ENCODE data around the gene ANKRD13C. TPM values are rescaled to one million over a fixed set of nuclear protein-coding genes. Genes with fewer than 3 reads are reported as not detected.

The ANKRD13C gene
- total RNA-seq, 2 experiments from 2014 or later: 24.1 to 24.9 TPM

- no peak for DNase-seq
- CTCF ChIA-PET: interaction anchor here (0.7 to 2.3 kb wide), 7 partner anchors 9 to 860 kb away, joined by 3 to 13 read pairs (median 3); partner anchors contain the start of gene ZRANB2
- Mint-ChIP-seq H3K4me3 (peak overlapping the region; percentile 86), H3K36me3 (ENCODE audit: low read depth) (peaks cover 38% of the 10 kb centered on the region), H3K4me1 (peaks cover 43% of the 10 kb centered on the region), H3K27me3 (no peaks in the 10 kb centered on the region), H3K9me3 (no peaks in the 10 kb centered on the region), H3K27ac (peak overlapping the region; percentile 91)
- POLR2A ChIA-PET: interaction anchor here (0.6 to 3.1 kb wide), 13 partner anchors 10 to 862 kb away, joined by 3 to 123 read pairs (median 5); partner anchors contain the start of genes ANKRD13C, CTH, LRRC40 and ZRANB2
Observed at GRCh38 chr1:70220517-70221237, 133.8 kb downstream of the ANKRD13C start.

DNA sequence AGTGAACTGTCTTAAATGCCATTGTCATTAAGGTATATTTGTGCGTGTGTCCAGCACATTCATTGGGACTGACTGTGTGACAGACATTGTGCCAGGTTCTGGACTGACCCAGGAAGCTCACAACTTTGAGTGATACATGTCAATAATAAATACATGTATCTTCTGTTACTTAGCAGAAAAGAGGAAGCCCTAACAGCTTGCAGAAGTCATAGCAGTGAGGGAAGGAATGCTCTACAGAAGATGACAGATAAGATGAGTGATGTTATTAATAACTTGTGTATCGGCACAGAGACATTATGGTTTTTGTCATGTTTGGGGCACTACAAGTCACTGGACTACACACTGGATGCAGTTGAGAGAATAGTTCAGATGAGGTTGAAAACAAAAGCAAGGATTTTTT, 134.5 kb downstream of the ANKRD13C start:
- Mint-ChIP-seq H3K27ac (peak overlapping the region; percentile 41), H3K4me3 (peak overlapping the region; percentile 30), H3K27me3 (no peaks in the 10 kb centered on the region), H3K36me3 (ENCODE audit: low read depth) (peaks cover 41% of the 10 kb centered on the region), H3K4me1 (peaks cover 43% of the 10 kb centered on the region), H3K9me3 (no peaks in the 10 kb centered on the region)
- ChIA-PET CTCF (interaction anchor here (1.5 to 2.3 kb wide), 2 partner anchors 12 to 86 kb away, joined by 3 to 13 read pairs; no protein-coding TSS in a partner anchor), POLR2A (interaction anchor here (1.9 to 3.1 kb wide), 4 partner anchors 12 to 134 kb away, joined by 5 to 123 read pairs (median 18); partner anchors contain the start of genes ANKRD13C and LRRC40)
- DNase-seq: no peak

DNA sequence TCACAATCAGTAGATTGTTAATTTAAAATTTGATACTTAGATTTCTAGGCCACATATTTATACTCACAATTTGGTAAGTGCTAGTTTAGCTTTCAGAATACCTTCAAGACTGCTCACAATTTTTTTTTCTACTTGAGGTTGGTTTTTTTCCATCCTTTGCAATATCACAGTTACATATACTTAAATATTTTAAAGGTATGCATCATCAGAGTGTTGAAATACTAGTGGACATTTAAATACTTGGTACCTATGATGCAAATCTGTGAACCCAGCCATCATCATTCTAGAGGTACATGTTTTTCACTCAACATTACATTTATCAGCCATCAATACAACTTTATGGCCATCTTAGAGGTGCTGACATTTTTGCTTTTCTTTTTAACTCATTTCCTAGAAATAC, 143.0 kb downstream of the ANKRD13C start:
- peaks cover 26% of the 10 kb centered on the region for H3K36me3 Mint-ChIP-seq (ENCODE audit: low read depth)
- no peaks in the 10 kb centered on the region for H3K9me3 Mint-ChIP-seq
- no peak for DNase-seq
- peak overlapping the region; percentile 47 for H3K27ac Mint-ChIP-seq
- ChIA-PET CTCF (interaction anchor here (1.0 kb wide), 1 partner anchor 10 kb away, joined by 3 read pairs; the partner anchor contains the start of gene SRSF11), POLR2A (interaction anchor here (1.6 to 11.1 kb wide), 3 partner anchors 9 to 143 kb away, joined by 4 to 123 read pairs (median 4); partner anchors contain the start of genes ANKRD13C and SRSF11)
- no peaks in the 10 kb centered on the region for H3K27me3 Mint-ChIP-seq
- H3K4me1 Mint-ChIP-seq: peaks cover 48% of the 10 kb centered on the region
- no peak overlapping the region for H3K4me3 Mint-ChIP-seq

- ChIA-PET CTCF (interaction anchor here (1.0 kb wide), 2 partner anchors 10 to 76 kb away, joined by 3 read pairs; partner anchors contain the start of gene SRSF11), POLR2A (interaction anchor here (0.7 to 11.1 kb wide), 4 partner anchors 10 to 144 kb away, joined by 3 to 123 read pairs (median 4); partner anchors contain the start of genes ANKRD13C and SRSF11)
- H3K27ac Mint-ChIP-seq: peak overlapping the region; percentile 47
- H3K4me1 Mint-ChIP-seq: peaks cover 50% of the 10 kb centered on the region
- H3K4me3 Mint-ChIP-seq: no peak overlapping the region
- H3K36me3 Mint-ChIP-seq (ENCODE audit: low read depth): peaks cover 22% of the 10 kb centered on the region
- no peak for DNase-seq
- H3K27me3 Mint-ChIP-seq: no peaks in the 10 kb centered on the region
- H3K9me3 Mint-ChIP-seq: no peaks in the 10 kb centered on the region
Observed at GRCh38 chr1:70210820-70211219, 143.7 kb downstream of the ANKRD13C start.

Other genes starting within 250 kb of the ANKRD13C start
- gene LRRC40, start 149.1 kb downstream of the ANKRD13C start, total RNA-seq: 10 to 100 TPM; 19.1 to 20.0 TPM
- gene SRSF11, start 133.3 kb downstream of the ANKRD13C start, total RNA-seq: 100 to 1,000 TPM; 177 to 178 TPM
- 10 to 100 TPM; 14.6 to 16.6 TPM for gene CTH, start 56.5 kb upstream of the ANKRD13C start, total RNA-seq

All from activated CD4-positive, alpha-beta memory T cell treated with anti-CD3 and anti-CD28 coated beads, Interleukin-2, amount 10 ng/mL, durations not matched to agents 7 days and 5 days (primary cell).